ENCODE data around the gene ZNF217.
"Not testable (repeated sequence)": the region's sequence is repeated elsewhere in the genome, so short reads cannot be mapped to it uniquely, and the experiment has no call there.

The ZNF217 gene

DNA sequence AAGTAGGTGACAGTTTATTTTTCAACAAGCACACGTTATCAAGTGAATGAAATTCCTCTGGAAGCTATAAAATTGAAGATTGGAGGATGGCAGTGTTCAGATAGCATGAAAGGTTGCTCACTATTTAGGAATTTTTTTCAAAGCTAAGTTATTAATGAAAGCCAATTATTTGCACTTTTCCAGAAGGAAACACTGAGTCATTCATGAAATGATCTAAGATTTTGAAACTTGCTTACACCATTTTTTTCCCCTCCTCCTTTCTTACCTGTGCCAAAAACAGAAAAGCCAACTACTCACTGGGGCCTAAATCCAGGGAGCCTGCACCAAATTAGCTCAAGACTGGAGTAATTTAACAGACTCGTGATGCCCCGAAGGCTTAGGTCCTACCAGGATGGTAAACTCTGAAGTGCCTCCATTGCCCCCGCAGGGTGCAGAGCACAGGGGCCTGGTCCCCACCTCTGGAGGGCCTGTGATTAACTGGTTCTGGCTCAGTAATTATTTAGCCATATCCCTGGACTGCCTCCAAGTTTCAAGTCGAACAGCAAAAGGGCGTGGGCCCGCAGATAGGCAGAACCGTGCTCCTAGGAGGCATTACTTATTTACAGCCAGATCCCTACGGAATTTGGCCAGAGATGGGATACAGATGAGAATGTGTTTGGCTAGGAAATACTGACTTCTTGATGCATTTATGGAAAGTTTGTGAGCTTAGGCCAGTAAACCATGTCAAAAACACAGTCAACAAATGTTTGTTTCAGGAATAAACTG, 28.0 kb upstream of the ZNF217 start:
- DNase-seq: peak; percentile 62

DNA sequence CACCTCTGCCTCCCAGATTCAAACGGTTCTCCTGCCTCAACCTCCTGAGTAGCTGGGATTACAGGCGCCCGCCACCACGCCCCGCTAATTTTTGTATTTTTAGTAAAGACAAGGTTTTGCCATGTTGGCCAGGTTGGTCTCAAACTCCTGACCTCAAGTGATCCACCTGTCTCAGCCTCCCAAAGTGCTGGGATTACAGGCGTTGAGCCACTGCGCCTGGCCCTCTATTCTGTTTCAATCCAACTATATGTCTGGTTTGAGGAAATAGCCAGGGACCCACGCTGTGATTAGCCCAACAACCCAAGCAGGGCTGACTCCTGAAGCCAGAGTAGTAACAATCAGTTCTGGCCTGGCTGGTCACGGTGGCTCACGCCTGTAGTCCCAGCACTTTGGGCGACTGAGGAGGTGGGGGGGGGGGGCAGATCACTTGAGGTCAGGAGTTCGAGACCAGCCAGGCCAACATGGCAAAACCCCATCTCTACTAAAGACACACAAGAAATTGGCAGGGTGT, 24.9 kb upstream of the ZNF217 start:
- not testable (repeated sequence) for DNase-seq

DNA sequence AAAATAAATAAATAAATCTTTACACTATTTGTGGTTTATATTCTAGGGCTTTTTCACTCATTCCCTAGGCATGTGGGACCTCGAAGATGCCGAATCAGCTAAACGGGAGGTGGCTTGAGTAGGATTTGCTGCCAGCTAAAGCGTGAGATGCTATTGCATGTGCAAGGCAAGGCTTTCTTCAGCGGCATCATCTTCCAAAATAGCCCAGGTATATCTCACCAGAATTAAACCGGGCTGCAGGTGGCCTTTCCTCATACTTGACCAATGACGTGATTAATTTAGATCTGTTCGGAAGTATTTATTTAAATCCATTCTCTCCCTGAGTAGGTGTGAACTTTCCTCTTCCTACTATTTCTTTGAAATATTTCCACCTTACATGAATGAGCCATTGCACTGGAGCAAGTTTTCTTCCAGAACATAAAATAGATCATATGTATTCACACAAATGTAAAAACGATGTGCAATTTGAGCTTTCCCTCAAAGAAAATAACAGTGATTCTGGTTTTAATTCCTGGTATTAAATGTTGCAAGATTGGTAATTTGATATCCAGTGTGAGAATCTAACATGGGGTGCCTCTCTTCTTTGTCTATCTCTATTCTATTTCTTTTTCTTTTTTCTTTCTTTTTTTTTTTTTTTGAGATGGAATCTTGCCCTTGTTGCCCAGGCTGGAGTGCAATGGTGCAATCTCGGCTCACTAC, 24.3 kb upstream of the ZNF217 start:
- DNase-seq: no peak

DNA sequence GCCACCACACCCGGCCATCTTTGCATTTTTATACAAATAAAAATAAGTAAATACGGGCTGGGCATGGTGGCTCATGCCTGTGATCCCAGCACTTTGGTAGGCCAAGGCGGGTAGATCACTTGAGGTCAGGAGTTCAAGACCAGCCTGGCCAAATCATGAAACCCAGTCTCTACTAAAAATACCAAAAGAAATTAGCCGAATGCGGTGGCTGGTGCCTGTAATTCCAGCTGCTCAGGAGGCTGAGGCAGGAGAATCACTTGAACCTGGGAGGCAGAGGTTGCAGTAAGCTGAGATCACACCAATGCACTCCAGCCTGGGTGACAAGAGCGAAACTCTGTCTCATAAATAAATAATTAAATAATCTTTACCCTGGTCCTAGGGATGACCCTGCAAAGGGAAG, 22.9 kb upstream of the ZNF217 start:
- DNase-seq: not testable (repeated sequence)

DNA sequence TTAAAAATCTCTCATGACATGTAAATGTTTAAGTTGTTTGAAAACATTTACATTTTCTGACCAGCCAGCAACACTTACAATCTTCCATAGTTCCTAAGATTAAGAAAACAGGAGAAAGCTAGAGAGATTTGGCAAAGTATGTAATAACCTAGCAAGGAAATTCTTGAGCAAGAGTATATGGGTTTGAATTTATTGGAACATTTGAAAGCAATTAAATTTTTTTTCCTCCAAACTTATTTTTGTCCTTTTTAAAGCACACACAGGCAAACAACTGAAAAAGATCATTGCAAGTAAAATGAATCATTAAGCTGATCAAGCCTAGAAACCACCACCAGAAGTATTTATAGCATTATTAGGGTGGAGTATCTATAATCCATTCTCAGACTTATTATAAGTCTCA, 20.1 kb upstream of the ZNF217 start:
- no peak for DNase-seq

GRCh38 chr20:53612289-53612688, 18.6 kb upstream of the ZNF217 start:
- not testable (repeated sequence) for DNase-seq

- peak; percentile 50 for DNase-seq
Measured at GRCh38 chr20:53611449-53611894, 17.8 kb upstream of the ZNF217 start.

DNA sequence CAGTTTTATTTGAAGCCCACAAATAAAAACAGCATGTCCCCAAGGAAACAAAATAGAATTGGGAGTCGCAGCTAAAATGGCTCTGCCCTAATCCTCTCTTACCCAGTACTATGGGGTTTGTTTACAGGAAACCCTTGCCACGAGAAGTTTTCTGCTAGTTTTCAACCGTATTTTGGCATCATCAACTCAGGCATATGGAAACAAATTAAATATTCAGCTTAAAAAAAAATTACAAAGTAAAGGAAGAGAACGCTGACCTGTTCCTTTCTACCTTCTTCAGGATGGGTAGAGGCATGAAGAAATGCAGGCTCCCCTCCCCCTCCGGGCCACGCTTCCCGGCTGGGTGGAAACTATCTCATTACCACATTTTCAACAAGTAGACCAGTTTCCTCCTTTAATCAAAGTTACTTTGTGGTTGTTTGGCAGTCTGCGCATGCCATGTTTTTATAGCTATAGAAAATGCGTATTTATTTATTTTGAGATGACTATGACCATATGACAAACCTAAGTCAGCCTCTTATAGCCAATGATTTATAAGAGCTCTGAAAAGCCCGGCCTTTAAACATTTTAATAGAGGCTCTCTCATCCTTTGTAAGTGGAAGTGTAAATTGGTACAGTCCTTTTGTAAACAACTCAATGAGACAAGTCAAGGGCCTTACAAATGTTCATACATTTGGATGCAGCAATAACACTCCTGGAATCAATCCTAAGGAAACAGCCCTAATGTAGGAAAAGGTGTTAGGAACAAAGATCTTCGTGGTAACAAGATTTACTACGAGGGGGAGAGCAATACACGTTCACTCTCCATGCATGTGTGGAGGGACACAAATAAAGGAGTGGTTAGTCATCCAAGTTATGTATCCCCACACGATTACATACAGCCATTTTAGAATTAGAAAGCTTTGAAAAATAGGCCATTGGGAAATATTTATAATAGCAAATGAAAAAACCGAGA, 16.1 kb upstream of the ZNF217 start:
- peak; percentile 61 for DNase-seq

DNA sequence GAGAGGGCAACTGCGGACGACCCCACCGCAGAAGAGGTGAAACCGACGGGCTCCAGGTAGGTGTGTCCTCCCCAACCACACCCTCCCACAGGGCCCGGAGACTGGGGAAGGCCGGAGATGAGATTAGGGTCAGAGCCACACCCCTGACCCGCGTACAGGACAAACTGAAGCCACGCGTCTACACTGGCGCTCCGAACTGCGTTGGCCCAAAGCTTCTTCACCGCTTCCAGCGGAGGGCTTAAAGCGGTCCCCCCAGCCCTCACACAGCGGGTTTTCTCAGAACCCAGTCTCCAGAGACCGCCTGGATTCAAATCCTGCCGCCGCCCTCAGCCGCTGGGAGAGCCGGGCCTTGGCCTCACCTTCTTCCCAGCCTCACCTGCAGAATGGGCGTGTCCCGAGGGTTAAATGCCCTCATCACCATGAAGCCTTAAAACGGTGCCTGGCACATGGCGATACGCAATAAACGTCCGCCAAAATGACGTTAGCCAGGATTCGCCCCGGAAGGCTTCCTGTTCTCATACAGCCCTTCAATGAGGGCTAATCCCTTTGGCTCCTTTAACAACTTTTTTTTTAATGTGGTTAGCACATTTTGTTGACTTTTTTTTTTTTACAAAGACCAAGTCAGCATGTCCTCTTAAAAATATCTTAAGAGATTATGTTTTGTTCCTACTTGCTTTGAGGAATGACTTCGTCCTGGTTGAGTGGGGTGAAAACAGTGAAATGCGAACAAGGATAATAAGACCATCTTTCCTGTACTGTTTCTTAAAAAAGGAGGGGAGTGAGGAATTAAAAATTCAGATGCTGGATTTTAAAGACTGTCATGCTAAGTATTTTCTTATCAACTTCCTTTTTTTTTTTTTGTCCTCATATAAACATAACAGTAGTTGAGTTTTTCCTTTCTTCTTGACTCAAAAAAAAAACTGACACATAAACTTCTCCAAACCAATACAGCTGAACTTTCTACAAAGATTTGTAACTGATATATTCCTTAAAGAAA, 15.1 kb upstream of the ZNF217 start:
- no peak for DNase-seq

GRCh38 chr20:53608071-53608455, 14.4 kb upstream of the ZNF217 start:
- DNase-seq: no peak

- no peak for DNase-seq
Measured at GRCh38 chr20:53606364-53606985, 12.8 kb upstream of the ZNF217 start.

DNA sequence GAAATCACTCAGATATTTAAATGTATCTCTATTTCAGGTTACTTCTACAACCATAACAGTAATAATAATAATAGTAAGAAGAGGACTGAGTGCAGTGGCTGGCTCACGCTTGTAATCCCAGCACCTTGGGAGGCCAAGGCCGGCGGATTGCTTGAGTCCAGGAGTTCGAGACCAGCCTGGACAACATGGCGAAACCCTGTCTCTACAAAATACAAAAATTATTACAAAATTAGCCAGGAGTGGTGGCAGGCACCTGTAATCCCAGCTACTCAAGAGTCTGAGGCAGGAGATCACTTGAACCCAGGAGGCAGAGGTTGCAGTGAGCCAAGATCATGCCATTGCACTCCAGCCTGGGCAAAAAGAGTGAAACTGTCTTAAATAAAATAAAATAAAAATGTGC, 11.8 kb upstream of the ZNF217 start:
- DNase-seq: not testable (repeated sequence)

DNA sequence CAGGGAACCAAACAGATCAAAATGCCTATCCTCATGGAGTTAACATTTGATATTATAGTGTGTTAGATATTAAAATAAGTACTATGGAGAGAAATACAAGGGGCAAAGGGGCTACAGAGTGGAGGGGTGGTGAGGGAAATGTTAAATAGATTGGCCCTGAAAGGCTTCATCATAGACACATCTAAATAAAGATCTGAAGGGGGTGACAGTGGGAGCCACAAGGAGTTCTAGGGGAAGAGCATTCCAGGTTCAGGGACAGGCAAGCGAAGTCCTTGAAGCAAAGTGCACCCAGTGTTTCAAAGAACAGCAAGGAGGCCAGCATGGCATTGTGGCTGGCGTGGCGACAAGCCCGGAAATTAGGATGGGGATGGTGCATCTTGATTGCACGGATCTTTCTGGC, 11.2 kb upstream of the ZNF217 start:
- not testable (repeated sequence) for DNase-seq

- DNase-seq: no peak
Measured at GRCh38 chr20:53602661-53603060, 9.0 kb upstream of the ZNF217 start.

- DNase-seq: no peak
Measured at GRCh38 chr20:53599910-53600632, 6.4 kb upstream of the ZNF217 start.

DNA sequence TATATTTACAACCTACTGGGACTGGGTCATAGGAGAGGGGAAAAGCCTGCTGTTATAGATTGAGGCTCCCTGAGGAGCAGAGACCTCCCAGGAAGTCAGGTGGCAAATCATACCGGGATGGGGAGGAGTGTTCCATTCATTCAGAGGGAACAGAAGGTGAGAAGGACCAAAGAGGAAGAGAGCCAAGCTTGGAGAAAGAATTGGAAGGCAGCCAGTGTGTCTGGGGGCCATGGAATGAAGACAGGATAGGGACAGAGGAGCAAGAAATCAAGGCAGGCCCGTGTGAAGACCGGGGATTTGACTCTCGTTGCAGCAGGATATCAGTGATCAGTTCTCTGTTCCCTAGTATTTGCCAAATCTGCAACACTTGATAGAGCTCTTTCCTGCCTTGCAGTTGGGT, 5.7 kb upstream of the ZNF217 start:
- DNase-seq: no peak

DNA sequence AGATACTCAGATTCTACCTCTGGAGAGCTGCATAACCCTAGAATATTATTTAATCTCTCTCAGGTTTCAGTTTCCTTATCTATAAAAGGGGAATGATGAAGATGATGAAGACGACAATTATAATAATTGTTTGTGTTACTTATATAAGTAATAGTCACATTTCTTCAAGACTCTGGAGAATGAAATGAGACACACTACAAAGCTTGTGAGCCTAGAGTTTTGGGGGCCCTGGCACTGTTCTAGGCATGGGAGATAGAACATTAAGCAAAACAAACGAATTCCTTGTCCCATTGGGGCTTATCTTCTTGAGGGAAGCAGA, 5.4 kb upstream of the ZNF217 start:
- no peak for DNase-seq

DNA sequence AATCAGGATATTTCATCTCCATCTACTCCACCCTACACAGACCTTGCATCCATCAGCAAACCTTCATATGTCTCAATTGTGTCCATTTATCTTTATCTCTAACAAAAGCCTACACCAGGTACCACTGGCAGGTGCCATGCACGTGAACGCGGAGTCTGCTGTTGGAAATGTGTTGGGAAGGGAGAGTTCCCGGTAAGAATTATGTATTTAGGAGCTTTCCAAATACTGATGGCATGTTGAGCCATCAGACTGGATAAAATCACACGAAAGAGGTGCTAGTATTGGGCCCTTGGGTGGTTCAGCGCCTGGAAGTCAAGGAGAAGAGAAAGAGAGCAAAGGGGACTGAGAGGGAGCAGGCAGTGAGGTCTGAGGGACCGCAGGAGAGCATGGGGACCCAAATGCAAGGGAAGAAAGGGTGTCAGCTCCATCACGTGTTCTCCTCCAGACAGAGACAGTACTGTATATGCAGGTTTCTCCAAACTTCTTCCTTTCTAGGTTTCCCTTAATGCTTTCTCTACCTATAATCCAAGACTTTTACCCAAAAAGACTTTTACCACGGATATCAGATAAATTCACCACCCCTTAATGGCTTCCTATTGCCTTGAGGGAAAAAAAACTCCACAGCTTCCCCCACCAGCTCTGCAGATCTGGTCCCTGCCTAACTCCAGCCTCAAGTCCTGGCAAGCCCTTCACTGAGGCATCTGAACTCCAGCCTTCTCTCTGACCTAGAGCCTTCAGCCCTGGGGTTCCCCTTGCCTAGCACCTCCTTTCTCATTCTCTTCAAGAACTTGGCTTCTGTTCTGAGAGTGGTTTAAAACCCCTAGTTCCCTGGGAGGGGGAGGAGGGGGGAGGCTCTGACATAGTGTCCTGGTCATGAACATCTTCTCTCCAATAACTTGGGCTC, 4.8 kb upstream of the ZNF217 start:
- no peak for DNase-seq

DNA sequence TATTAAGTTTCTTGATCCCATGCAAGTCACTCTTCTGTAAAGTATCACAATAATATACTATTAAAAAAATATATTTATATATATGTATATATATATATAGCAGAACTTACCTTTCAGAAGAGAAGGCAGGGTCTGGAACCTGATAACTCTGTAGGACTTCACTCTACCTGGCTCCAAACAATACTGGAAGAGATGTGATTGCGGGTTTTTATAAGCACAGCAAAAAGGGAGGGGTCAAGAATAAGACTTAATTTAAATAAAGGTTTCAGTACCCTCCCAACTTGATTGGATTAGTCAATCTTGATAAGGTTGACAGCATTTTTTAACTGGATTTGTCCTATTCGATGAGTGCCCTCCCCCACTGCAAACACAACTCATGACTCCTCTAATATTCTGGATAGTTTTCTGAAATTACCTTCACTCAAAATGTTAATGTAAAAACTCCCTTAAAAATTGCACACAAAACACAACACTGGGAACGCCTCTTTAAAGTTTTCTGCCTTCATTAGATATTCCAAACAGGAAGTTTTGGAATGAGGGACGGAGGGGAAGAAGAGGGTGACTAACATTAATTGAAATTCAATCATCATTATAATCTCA, 4.0 kb upstream of the ZNF217 start:
- DNase-seq: no peak

Data from femur (tissue), 1 donor.